HG03354 (cell line): ENCODE results near the gene XRCC3.

Source experiments
- ATAC-seq: cut with Tn5 transposase; IDR thresholded peaks from one replicate; pipeline ENCODE4 v1.9.1; 2021; ENCODE audit warnings: mild to moderate bottlenecking; ENCODE audit not compliant: unreplicated experiment, poor library complexity, severe bottlenecking

Gene XRCC3

GRCh38 chr14:103649001-103649400 is 66.2 kb downstream of the XRCC3 start:
- no peak for ATAC-seq
